H9 (cell line): ENCODE measurements around the gene FSD1. TPM values are rescaled to one million over a fixed set of nuclear protein-coding genes. Genes with fewer than 3 reads are reported as not detected.

Experiments
- DNase-seq: peaks from one replicate; pipeline ENCODE4 v3.0.0-alpha.2; 2017
- H2AFZ ChIP-seq: one replicate; pipeline ENCODE4 v1.6.1; 2013; ENCODE audit warnings: mild to moderate bottlenecking, low read length, control low read depth, moderate library complexity
- H2AK5ac ChIP-seq: 2 replicates; pipeline ENCODE4 v1.6.1; 2013; ENCODE audit warnings: low read length, control low read depth, mixed read lengths; ENCODE audit not compliant: insufficient read length
- H2BK120ac ChIP-seq: one replicate; pipeline ENCODE4 v1.6.1; 2013; ENCODE audit warnings: low read depth, mild to moderate bottlenecking, low read length, control low read depth, inconsistent platforms; ENCODE audit not compliant: poor library complexity, severe bottlenecking
- H2BK12ac ChIP-seq: 2 replicates; pipeline ENCODE4 v1.6.1; 2013; ENCODE audit warnings: low read length, control low read depth, mixed read lengths, low read depth; ENCODE audit not compliant: insufficient read length
- H2BK15ac ChIP-seq: 2 replicates; pipeline ENCODE4 v1.6.1; 2013; ENCODE audit warnings: low read depth, low read length, control low read depth
- H2BK20ac ChIP-seq: one replicate; pipeline ENCODE4 v1.6.1; 2013; ENCODE audit warnings: low read depth, mild to moderate bottlenecking, low read length, control low read depth, inconsistent platforms; ENCODE audit not compliant: poor library complexity, severe bottlenecking
- H2BK5ac ChIP-seq: 2 replicates; pipeline ENCODE4 v1.6.1; 2013; ENCODE audit warnings: low read length, control low read depth, mixed read lengths; ENCODE audit not compliant: insufficient read length
- H3K14ac ChIP-seq: 2 replicates; pipeline ENCODE4 v1.6.1; 2013; ENCODE audit warnings: low read length, control low read depth; ENCODE audit not compliant: insufficient read depth
- H3K18ac ChIP-seq: 2 replicates; pipeline ENCODE4 v1.6.1; 2013; ENCODE audit warnings: low read depth, mild to moderate bottlenecking, mixed read lengths, low read length, control low read depth; ENCODE audit not compliant: insufficient read length
- H3K23ac ChIP-seq: 2 replicates; pipeline ENCODE4 v1.6.1; 2013; ENCODE audit warnings: low read length, control low read depth, mixed read lengths, low read depth; ENCODE audit not compliant: insufficient read length
- H3K23me2 ChIP-seq: 2 replicates; pipeline ENCODE4 v1.6.1; 2013; ENCODE audit warnings: low read depth, mild to moderate bottlenecking, mixed read lengths, low read length, control low read depth; ENCODE audit not compliant: insufficient read length, poor library complexity, severe bottlenecking
- H3K27ac ChIP-seq: 2 replicates; pipeline ENCODE4 v1.5.1; 2013; ENCODE audit warnings: low read length, control low read depth, mixed read lengths, low read depth; ENCODE audit not compliant: insufficient read length
- H3K27me3 ChIP-seq: 2 replicates; pipeline ENCODE4 v1.6.1; 2013; ENCODE audit warnings: low read length, control low read depth, inconsistent platforms; ENCODE audit not compliant: insufficient read depth
- H3K4ac ChIP-seq: 2 replicates; pipeline ENCODE4 v1.6.1; 2013; ENCODE audit warnings: low read depth, mild to moderate bottlenecking, control low read depth, inconsistent platforms, low read length, moderate library complexity
- H3K4me1 ChIP-seq: 2 replicates; pipeline ENCODE4 v1.6.1; 2013; ENCODE audit warnings: low read length, control low read depth, inconsistent platforms; ENCODE audit not compliant: insufficient read depth
- H3K4me2 ChIP-seq: 2 replicates; pipeline ENCODE4 v1.6.1; 2013; ENCODE audit warnings: low read length, control low read depth, mixed read lengths; ENCODE audit not compliant: insufficient read length, insufficient read depth
- H3K56ac ChIP-seq: 2 replicates; pipeline ENCODE4 v1.6.1; 2013; ENCODE audit warnings: low read depth, mild to moderate bottlenecking, mixed read lengths, low read length, control low read depth; ENCODE audit not compliant: insufficient read length
- H3K79me1 ChIP-seq: 2 replicates; pipeline ENCODE4 v1.6.1; 2013; ENCODE audit warnings: low read depth, mild to moderate bottlenecking, moderate library complexity, low read length, control low read depth, inconsistent platforms; ENCODE audit not compliant: insufficient read depth, poor library complexity, severe bottlenecking
- H3K79me2 ChIP-seq: 2 replicates; pipeline ENCODE4 v1.6.1; 2013; ENCODE audit warnings: low read length, control low read depth, inconsistent platforms; ENCODE audit not compliant: insufficient read depth
- H3K9ac ChIP-seq: 2 replicates; pipeline ENCODE4 v1.6.1; 2013; ENCODE audit warnings: low read length, control low read depth, mixed read lengths; ENCODE audit not compliant: insufficient read length; ENCODE audit errors: extremely low read depth
- H3K9me3 ChIP-seq: one replicate; pipeline ENCODE4 v1.6.1; 2013; ENCODE audit warnings: low read depth, low read length, inconsistent platforms; ENCODE audit not compliant: control insufficient read depth
- H3T11ph ChIP-seq: one replicate; pipeline ENCODE4 v1.6.1; 2013; ENCODE audit warnings: mild to moderate bottlenecking, low read length, control low read depth, inconsistent platforms
- H4K20me1 ChIP-seq: one replicate; pipeline ENCODE4 v1.6.1; 2013; ENCODE audit not compliant: control insufficient read depth, insufficient read length, insufficient read depth
- H4K5ac ChIP-seq: 2 replicates; pipeline ENCODE4 v1.6.1; 2013; ENCODE audit warnings: low read depth, mild to moderate bottlenecking, mixed read lengths, low read length, control low read depth; ENCODE audit not compliant: insufficient read length
- H4K8ac ChIP-seq: replicated peaks from 2 replicates; pipeline ENCODE4 v1.6.1; 2013; ENCODE audit warnings: low read length, control low read depth, mixed read lengths, low read depth; ENCODE audit not compliant: insufficient read length
- H4K91ac ChIP-seq: 2 replicates; pipeline ENCODE4 v1.6.1; 2013; ENCODE audit warnings: low read depth, mild to moderate bottlenecking, moderate library complexity, mixed read lengths, low read length, control low read depth; ENCODE audit not compliant: insufficient read length
- H3K27ac Mint-ChIP-seq, 3 experiments: 2 replicates in 2 of 3; 3 replicates in 1 of 3; pipeline ENCODE4 v1.8.0; 2020 to 2021; ENCODE audit warnings: mixed read lengths in 3 of 3, mild to moderate bottlenecking in 1 of 3, moderate library complexity in 1 of 3
- H3K27me3 Mint-ChIP-seq: 2 replicates; pipeline ENCODE4 v1.8.0; 2021; ENCODE audit warnings: low read depth, mild to moderate bottlenecking, moderate library complexity, mixed read lengths
- H3K36me3 Mint-ChIP-seq, 3 experiments: 2 replicates in 2 of 3; 3 replicates in 1 of 3; pipeline ENCODE4 v1.8.0; 2020 to 2021; ENCODE audit warnings: low read depth in 3 of 3, mixed read lengths in 3 of 3; ENCODE audit not compliant: insufficient read depth in 1 of 3
- H3K4me1 Mint-ChIP-seq, 2 experiments: 2 replicates each; pipeline ENCODE4 v1.8.0; 2020; ENCODE audit warnings: mixed read lengths in 2 of 2
- H3K4me3 Mint-ChIP-seq, 2 experiments: 2 replicates in 1 of 2; 3 replicates in 1 of 2; pipeline ENCODE4 v1.8.0; 2020 to 2021; ENCODE audit warnings: mild to moderate bottlenecking in 2 of 2, mixed read lengths in 2 of 2, moderate library complexity in 1 of 2
- H3K9me3 Mint-ChIP-seq, 2 experiments: 2 replicates in 1 of 2; 3 replicates in 1 of 2; pipeline ENCODE4 v1.8.0; 2020; ENCODE audit warnings: mild to moderate bottlenecking in 2 of 2, mixed read lengths in 2 of 2, moderate library complexity in 1 of 2
- CTCF ChIP-seq: fragments of 200-600 bp; sonication (generic); conservative IDR thresholded peaks from 3 replicates; pipeline ENCODE4 v1.8.0; 2021; ENCODE audit warnings: antibody characterized with exemption, mild to moderate bottlenecking
- WGBS: extraction: QIAGEN DNeasy Blood & Tissue Kit; methylation state at CpG from one replicate; pipeline ENCODE4 v1.1.7; 2013; ENCODE audit warnings: missing lambda C conversion rate, low lambda C conversion rate, mixed read lengths; ENCODE audit not compliant: insufficient read length; ENCODE audit errors: extremely low coverage; 5-methylcytosine and 5-hydroxymethylcytosine counted together
- total RNA-seq: library from RNA; stranded (reverse); gene quantifications from 2 replicates; pipeline ENCODE4 v1.2.1, GENCODE V29; 2021

FSD1 gene
- total RNA-seq, 1 experiment from 2014 or later = 53.6 TPM

GRCh38 chr19:4324228-4324627 is 19.8 kb downstream of the FSD1 start:
- no peak overlapping the region for H3K27ac ChIP-seq
- H2BK5ac ChIP-seq = no peak overlapping the region
- H3K4me2 ChIP-seq = no peak overlapping the region
- no peak overlapping the region for H2AFZ ChIP-seq
- H3K23me2 ChIP-seq = peaks cover 9% of the 10 kb centered on the region
- H3K4me1 ChIP-seq = peaks cover 2% of the 10 kb centered on the region; the same call in 1 of the 2 replicates
- H3K9me3 ChIP-seq = no peaks in the 10 kb centered on the region
- H3K79me1 ChIP-seq = no peaks in the 10 kb centered on the region
- no peak overlapping the region for H3K4ac ChIP-seq
- no CpG with 5 or more reads among the region's 12 CpGs for WGBS
- Mint-ChIP-seq H3K27me3 (peaks cover 2% of the 10 kb centered on the region; the same call in 1 of the 2 replicates), H3K36me3 (peaks cover 25 to 43% (median 27%) of the 10 kb centered on the region in 3 experiments), H3K4me1 (peaks cover 10 to 12% of the 10 kb centered on the region in 2 experiments), H3K9me3 (peaks cover 18 to 22% of the 10 kb centered on the region in 2 experiments), H3K27ac (no peak overlapping the region), H3K4me3 (no peak overlapping the region; a peak in 1 of 5 replicates)
- no peak overlapping the region for H3K18ac ChIP-seq
- no peak overlapping the region for H4K91ac ChIP-seq
- no peak overlapping the region for H2BK15ac ChIP-seq
- H2BK12ac ChIP-seq = no peak overlapping the region
- no peak overlapping the region for H4K8ac ChIP-seq
- DNase-seq = no peak
- no peaks in the 10 kb centered on the region for H3K79me2 ChIP-seq
- TF ChIP-seq CTCF = no peak
- no peaks in the 10 kb centered on the region for H4K20me1 ChIP-seq
- no peak overlapping the region for H2BK20ac ChIP-seq
- H3K14ac ChIP-seq = no peak overlapping the region
- H2AK5ac ChIP-seq = no peak overlapping the region
- H3K9ac ChIP-seq = no peak overlapping the region
- no peak overlapping the region for H3K56ac ChIP-seq
- no peak overlapping the region for H2BK120ac ChIP-seq
- H3K27me3 ChIP-seq = no peaks in the 10 kb centered on the region
- H4K5ac ChIP-seq = no peak overlapping the region
- no peak overlapping the region for H3K23ac ChIP-seq
- H3T11ph ChIP-seq = no peak overlapping the region
